Measurements from ENCODE around the gene COX10.

COX10 gene

GRCh38 chr17:14199601-14200000, 130.3 kb downstream of the COX10 start:
- Histone ChIP-seq H3K27ac (peak overlapping the region in 5 of 21 experiments; percentile 54 to 90 (median 65)), H3K4me3 (no peak overlapping the region)

GRCh38 chr17:14200354-14200753, 131.1 kb downstream of the COX10 start:
- Histone ChIP-seq H3K27ac (peak overlapping the region in 10 of 21 experiments; percentile 30 to 90 (median 64)), H3K4me3 (no peak overlapping the region)

- Histone ChIP-seq H3K27ac (peak overlapping the region in 18 of 21 experiments; percentile 14 to 90 (median 58)), H3K4me3 (no peak overlapping the region)
Observed at GRCh38 chr17:14201021-14201987, 132.0 kb downstream of the COX10 start.

GRCh38 chr17:14201988-14202380, 132.7 kb downstream of the COX10 start:
- H3K4me3 ChIP-seq, result no peak overlapping the region
- H3K27ac ChIP-seq, result peak overlapping the region in 14 of 21 experiments; percentile 4 to 90 (median 62)

- Histone ChIP-seq H3K4me3 (no peak overlapping the region), H3K27ac (peak overlapping the region in 11 of 21 experiments; percentile 4 to 90 (median 64))
Observed at GRCh38 chr17:14202388-14203166, 133.3 kb downstream of the COX10 start.

- Histone ChIP-seq H3K27ac (peak overlapping the region in 6 of 21 experiments; percentile 23 to 90 (median 62)), H3K4me3 (no peak overlapping the region)
Observed at GRCh38 chr17:14203388-14203787, 134.1 kb downstream of the COX10 start.

- Histone ChIP-seq H3K4me3 (no peak overlapping the region), H3K27ac (peak overlapping the region in 7 of 21 experiments; percentile 4 to 90 (median 53))
Observed at GRCh38 chr17:14204084-14204483, 134.8 kb downstream of the COX10 start.

GRCh38 chr17:14204546-14204945, 135.2 kb downstream of the COX10 start:
- H3K27ac ChIP-seq, result peak overlapping the region in 4 of 21 experiments; percentile 6 to 90 (median 60)

GRCh38 chr17:14205380-14205779, 136.1 kb downstream of the COX10 start:
- peak overlapping the region in 4 of 21 experiments; percentile 19 to 90 (median 64) for H3K27ac ChIP-seq

More at GRCh38 chr17:14204546-14204945, 135.2 kb downstream of the COX10 start:
- no peak overlapping the region for H3K4me3 ChIP-seq

GRCh38 chr17:14205992-14206461, 136.7 kb downstream of the COX10 start:
- no peak overlapping the region for H3K4me3 ChIP-seq
- peak overlapping the region in 7 of 21 experiments; percentile 19 to 90 (median 70) for H3K27ac ChIP-seq

More at GRCh38 chr17:14205380-14205779, 136.1 kb downstream of the COX10 start:
- no peak overlapping the region for H3K4me3 ChIP-seq

- peak overlapping the region in 4 of 21 experiments; percentile 21 to 90 (median 71) for H3K27ac ChIP-seq
Observed at GRCh38 chr17:14206891-14207290, 137.6 kb downstream of the COX10 start.

GRCh38 chr17:14207791-14208190, 138.5 kb downstream of the COX10 start:
- H3K27ac ChIP-seq, result no peak overlapping the region
- no peak overlapping the region for H3K4me3 ChIP-seq

More at GRCh38 chr17:14206891-14207290, 137.6 kb downstream of the COX10 start:
- no peak overlapping the region for H3K4me3 ChIP-seq

- no peak overlapping the region for H3K4me3 ChIP-seq
- no peak overlapping the region for H3K27ac ChIP-seq
Observed at GRCh38 chr17:14209215-14209614, 139.9 kb downstream of the COX10 start.

- Histone ChIP-seq H3K27ac (no peak overlapping the region), H3K4me3 (no peak overlapping the region)
Observed at GRCh38 chr17:14211246-14211645, 141.9 kb downstream of the COX10 start.

GRCh38 chr17:14211801-14212200, 142.5 kb downstream of the COX10 start:
- Histone ChIP-seq H3K27ac (no peak overlapping the region), H3K4me3 (no peak overlapping the region)

- Histone ChIP-seq H3K4me3 (no peak overlapping the region), H3K27ac (no peak overlapping the region)
Observed at GRCh38 chr17:14212401-14212800, 143.1 kb downstream of the COX10 start.

- no peak overlapping the region for H3K4me3 ChIP-seq
- no peak overlapping the region for H3K27ac ChIP-seq
Observed at GRCh38 chr17:14214271-14214670, 145.0 kb downstream of the COX10 start.

- H3K4me3 ChIP-seq, result no peak overlapping the region
- no peak overlapping the region for H3K27ac ChIP-seq
Observed at GRCh38 chr17:14222611-14223010, 153.3 kb downstream of the COX10 start.

GRCh38 chr17:14225254-14225980, 156.1 kb downstream of the COX10 start:
- Histone ChIP-seq H3K4me3 (no peak overlapping the region), H3K27ac (no peak overlapping the region)

Data from skin epidermis (tissue), 12 donors.